ENCODE results near the gene LNPK. TPM values are rescaled to one million over a fixed set of nuclear protein-coding genes. Genes with fewer than 3 reads are reported as not detected.

LNPK gene
- total RNA-seq, 1 experiment from 2014 or later, result 43.8 TPM

- ChIA-PET CTCF (no interaction called here), POLR2A (ENCODE audit: unreplicated experiment) (no interaction called here)
- Histone ChIP-seq H3K27me3 (ENCODE audit: insufficient read depth, low read depth) (peaks cover 6% of the 10 kb centered on the region; the same call in 1 of the 2 replicates), H3K27ac (no peak overlapping the region), H4K20me1 (ENCODE audit: insufficient read depth) (no peaks in the 10 kb centered on the region), H3K79me2 (ENCODE audit: low read depth) (no peaks in the 10 kb centered on the region), H3K4me3 (no peak overlapping the region), H2AFZ (no peak overlapping the region), H3K9me3 (ENCODE audit: insufficient read depth, low read depth) (no peaks in the 10 kb centered on the region), H3K36me3 (ENCODE audit: low read depth) (no peaks in the 10 kb centered on the region), H3K4me1 (replicated peaks; ENCODE audit: insufficient read depth) (no peaks in the 10 kb centered on the region), H3K9me2 (ENCODE audit: insufficient read depth) (no peaks in the 10 kb centered on the region), H3K4me2 (no peak overlapping the region), H3F3A (ENCODE audit: insufficient read depth, low read depth) (no peaks in the 10 kb centered on the region)
- DNase-seq, result no peak
- no TSS peak for BruUV-seq (replicated peaks)
- no peak for TF ChIP-seq EZH2 (IDR thresholded peaks at IDR 0.05; ENCODE audit: low read depth)
- no peak for TF ChIP-seq CTCF (conservative IDR thresholded peaks at IDR 0.05)
- intact Hi-C loops (cut with micrococcal nuclease; ENCODE audit: unreplicated experiment), result no loop called here
These were observed 124.1 kb downstream of the LNPK start for GRCh38 chr2:175877845-175878544.

- CTCF ChIA-PET, result no interaction called here
- no TSS peak for BruUV-seq (replicated peaks)
These were observed 127.8 kb downstream of the LNPK start for GRCh38 chr2:175874291-175874690.

More at GRCh38 chr2:175874291-175874690, 127.8 kb downstream of the LNPK start:
- no peak overlapping the region for H3K4me2 ChIP-seq
- no peaks in the 10 kb centered on the region for H3F3A ChIP-seq (ENCODE audit: insufficient read depth, low read depth)
- H3K4me1 ChIP-seq (replicated peaks; ENCODE audit: insufficient read depth), result no peaks in the 10 kb centered on the region
- no peaks in the 10 kb centered on the region for H3K9me2 ChIP-seq (ENCODE audit: insufficient read depth)
- H3K27ac ChIP-seq, result no peak overlapping the region
- no peak for DNase-seq
- no peaks in the 10 kb centered on the region for H3K36me3 ChIP-seq (ENCODE audit: low read depth)
- peaks cover 11% of the 10 kb centered on the region; the same call in 1 of the 2 replicates for H3K27me3 ChIP-seq (ENCODE audit: insufficient read depth, low read depth)
- intact Hi-C loops (cut with micrococcal nuclease; ENCODE audit: unreplicated experiment), result no loop called here
- no peaks in the 10 kb centered on the region for H4K20me1 ChIP-seq (ENCODE audit: insufficient read depth)
- no peaks in the 10 kb centered on the region for H3K79me2 ChIP-seq (ENCODE audit: low read depth)
- H3K4me3 ChIP-seq, result no peak overlapping the region
- no peak for TF ChIP-seq CTCF (conservative IDR thresholded peaks at IDR 0.05)
- no peak for TF ChIP-seq EZH2 (IDR thresholded peaks at IDR 0.05; ENCODE audit: low read depth)
- POLR2A ChIA-PET (ENCODE audit: unreplicated experiment), result no interaction called here
- no peak overlapping the region for H2AFZ ChIP-seq
- no peaks in the 10 kb centered on the region for H3K9me3 ChIP-seq (ENCODE audit: insufficient read depth, low read depth)

Other genes starting within 250 kb of the LNPK start
- not detected in 2 replicates for gene EVX2, start 81.7 kb upstream of the LNPK start, total RNA-seq (2021)
- gene HOXD13, start 90.5 kb upstream of the LNPK start, total RNA-seq (2021), result not detected in 2 replicates
- gene HOXD12, start 97.5 kb upstream of the LNPK start, total RNA-seq (2021), result not detected in 2 replicates
- not detected in 2 replicates for gene HOXD11, start 105.0 kb upstream of the LNPK start, total RNA-seq (2021)
- gene HOXD10, start 114.5 kb upstream of the LNPK start, total RNA-seq (2021), result not detected in 2 replicates
- gene HOXD9, start 120.5 kb upstream of the LNPK start, total RNA-seq (2021), result not detected in 2 replicates
- 0.39 and 0.50 TPM in 2 replicates for gene HOXD8, start 127.4 kb upstream of the LNPK start, total RNA-seq (2021)
- not detected in 2 replicates for gene HOXD4, start 149.3 kb upstream of the LNPK start, total RNA-seq (2021)
- not detected in 2 replicates for gene HOXD3, start 155.0 kb upstream of the LNPK start, total RNA-seq (2021)
- gene HOXD1, start 186.4 kb upstream of the LNPK start, total RNA-seq (2021), result not detected in 2 replicates

All from PC-9 (cell line).